ENCODE data around the gene MACO1. TPM values are rescaled to one million over a fixed set of nuclear protein-coding genes. Genes with fewer than 3 reads are reported as not detected.

Gene MACO1
- total RNA-seq, 1 experiment from 2014 or later = 84.0 TPM

GRCh38 chr1:25515033-25515432 is 84.3 kb downstream of the MACO1 start:
- in situ Hi-C loops (cut with HindIII; ENCODE audit: low sequenced_read_pairs) = no loop called here
- no peak for DNase-seq (ENCODE audit: low spot score)

- in situ Hi-C loops (cut with HindIII; ENCODE audit: low sequenced_read_pairs) = no loop called here
- no peak for DNase-seq (ENCODE audit: low spot score)
These were observed 86.0 kb downstream of the MACO1 start for GRCh38 chr1:25516686-25517085.

- DNase-seq (ENCODE audit: low spot score) = no peak
- in situ Hi-C loops (cut with HindIII; ENCODE audit: low sequenced_read_pairs) = no loop called here
These were observed 87.0 kb downstream of the MACO1 start for GRCh38 chr1:25517476-25518394.

GRCh38 chr1:25519624-25520023 is 88.9 kb downstream of the MACO1 start:
- DNase-seq (ENCODE audit: low spot score) = no peak
- in situ Hi-C loops (cut with HindIII; ENCODE audit: low sequenced_read_pairs) = no loop called here

GRCh38 chr1:25520446-25521061 is 89.9 kb downstream of the MACO1 start:
- in situ Hi-C loops (cut with HindIII; ENCODE audit: low sequenced_read_pairs) = no loop called here
- peak; percentile 86 for DNase-seq (ENCODE audit: low spot score)

GRCh38 chr1:25522031-25522655 is 91.4 kb downstream of the MACO1 start:
- no peak for DNase-seq (ENCODE audit: low spot score)
- in situ Hi-C loops (cut with HindIII; ENCODE audit: low sequenced_read_pairs) = no loop called here

GRCh38 chr1:25523542-25523941 is 92.8 kb downstream of the MACO1 start:
- DNase-seq (ENCODE audit: low spot score) = peak; percentile 59
- in situ Hi-C loops (cut with HindIII; ENCODE audit: low sequenced_read_pairs) = no loop called here

- in situ Hi-C loops (cut with HindIII; ENCODE audit: low sequenced_read_pairs) = no loop called here
- DNase-seq (ENCODE audit: low spot score) = no peak
These were observed 94.1 kb downstream of the MACO1 start for GRCh38 chr1:25524568-25525360.

GRCh38 chr1:25525361-25525688 is 94.6 kb downstream of the MACO1 start:
- no peak for DNase-seq (ENCODE audit: low spot score)
- in situ Hi-C loops (cut with HindIII; ENCODE audit: low sequenced_read_pairs) = no loop called here

GRCh38 chr1:25526753-25527152 is 96.1 kb downstream of the MACO1 start:
- no peak for DNase-seq (ENCODE audit: low spot score)
- in situ Hi-C loops (cut with HindIII; ENCODE audit: low sequenced_read_pairs) = no loop called here

GRCh38 chr1:25527226-25527846 is 96.6 kb downstream of the MACO1 start:
- in situ Hi-C loops (cut with HindIII; ENCODE audit: low sequenced_read_pairs) = no loop called here
- peak; percentile 88 for DNase-seq (ENCODE audit: low spot score)

- in situ Hi-C loops (cut with HindIII; ENCODE audit: low sequenced_read_pairs) = no loop called here
- DNase-seq (ENCODE audit: low spot score) = no peak
These were observed 97.4 kb downstream of the MACO1 start for GRCh38 chr1:25527946-25528595.

- in situ Hi-C loops (cut with HindIII; ENCODE audit: low sequenced_read_pairs) = no loop called here
- DNase-seq (ENCODE audit: low spot score) = no peak
These were observed 98.3 kb downstream of the MACO1 start for GRCh38 chr1:25528881-25529517.

GRCh38 chr1:25529518-25530185 is 99.0 kb downstream of the MACO1 start:
- in situ Hi-C loops (cut with HindIII; ENCODE audit: low sequenced_read_pairs) = no loop called here
- no peak for DNase-seq (ENCODE audit: low spot score)

GRCh38 chr1:25530186-25531081 is 99.7 kb downstream of the MACO1 start:
- in situ Hi-C loops (cut with HindIII; ENCODE audit: low sequenced_read_pairs) = no loop called here
- no peak for DNase-seq (ENCODE audit: low spot score)

- in situ Hi-C loops (cut with HindIII; ENCODE audit: low sequenced_read_pairs) = no loop called here
- no peak for DNase-seq (ENCODE audit: low spot score)
These were observed 100.4 kb downstream of the MACO1 start for GRCh38 chr1:25531082-25531461.

- no peak for DNase-seq (ENCODE audit: low spot score)
- in situ Hi-C loops (cut with HindIII; ENCODE audit: low sequenced_read_pairs) = no loop called here
These were observed 102.3 kb downstream of the MACO1 start for GRCh38 chr1:25532970-25533369.
